Measurements from ENCODE around the gene DCTPP1. TPM values are rescaled to one million over a fixed set of nuclear protein-coding genes. Genes with fewer than 3 reads are reported as not detected.

DCTPP1 gene
- total RNA-seq, 1 experiment from 2014 or later: 125 TPM

GRCh38 chr16:30447512-30448226 is 17.8 kb upstream of the DCTPP1 start:
- ATAC-seq (no peak), DNase-seq (ENCODE audit: low read depth, low spot score) (no peak)
- H3K36me3 ChIP-seq (ENCODE audit: control insufficient read depth in 1 of 2, insufficient read depth in 2 of 2, low read length in 2 of 2): peaks cover 2 to 8% of the 10 kb centered on the region in 2 experiments; a peak in 2 of 4 replicates
- H3K9me3 ChIP-seq (ENCODE audit: control insufficient read depth in 1 of 2, insufficient read depth in 1 of 2, low read depth in 1 of 2, low read length in 2 of 2): no peaks in the 10 kb centered on the region
- H3K9ac ChIP-seq (ENCODE audit: low read length): no peak overlapping the region
- H4K20me1 ChIP-seq (ENCODE audit: insufficient read depth): no peaks in the 10 kb centered on the region
- ChIA-PET POLR2A (interaction anchor here (0.9 kb wide), 1 partner anchor 79 kb away, joined by 3 read pairs; no protein-coding TSS in a partner anchor), CTCF (interaction anchor here (1.5 kb wide), 1 partner anchor 18 kb away, joined by 4 read pairs; the partner anchor contains the start of gene DCTPP1), RAD21 (ENCODE audit: low non-redundant PET in 1 of 2, low total read pairs in 2 of 2, uncharacterized antibody in 2 of 2, unreplicated experiment in 2 of 2) (no interaction called here)
- peaks cover 5 to 20% of the 10 kb centered on the region in 2 experiments for H3K4me1 ChIP-seq (ENCODE audit: control insufficient read depth in 1 of 2, insufficient read depth in 2 of 2, low read length in 2 of 2)
- no peaks in the 10 kb centered on the region for H3K27me3 ChIP-seq (ENCODE audit: insufficient read depth, low read length)
- intact Hi-C loops (cut with micrococcal nuclease): loop anchor here (5.0 kb wide), 2 partner anchors 180 to 475 kb away; partner anchors contain the start of gene FBXL19
- BruUV-seq (replicated peaks): no TSS peak
- H3K9me2 ChIP-seq (ENCODE audit: insufficient read depth): no peaks in the 10 kb centered on the region
- peaks cover 12% of the 10 kb centered on the region; the same call in 1 of the 2 replicates for H3K79me2 ChIP-seq (ENCODE audit: insufficient read depth, low read length)
- no peak overlapping the region for H2AFZ ChIP-seq (ENCODE audit: low read depth, low read length, poor library complexity, severe bottlenecking)
- no peak overlapping the region for H3K4me2 ChIP-seq (ENCODE audit: low read length)
- TF ChIP-seq SP1 (IDR thresholded peaks at IDR 0.05; ENCODE audit: low read depth) (no peak), ZBTB33 (IDR thresholded peaks at IDR 0.05; ENCODE audit: extremely low read depth, insufficient replicate concordance, low read length) (no peak), REST (IDR thresholded peaks at IDR 0.05; ENCODE audit: low read depth) (no peak), ZFX (IDR thresholded peaks at IDR 0.05) (no peak), MAX (IDR thresholded peaks at IDR 0.05) (no peak), TCF7L2 (IDR thresholded peaks at IDR 0.05; ENCODE audit: borderline replicate concordance, extremely low read depth, insufficient read depth, insufficient read length) (no peak), EGR1 (IDR thresholded peaks at IDR 0.05; ENCODE audit: low read depth) (no peak), ATF3 (IDR thresholded peaks at IDR 0.05) (no peak), CBX3 (IDR thresholded peaks at IDR 0.05; ENCODE audit: low read depth) (no peak), ZNF274 (IDR thresholded peaks at IDR 0.05; ENCODE audit: low read depth, low read length) (no peak), RAD21 (IDR thresholded peaks at IDR 0.05; ENCODE audit: low read depth) (no peak), JUND (IDR thresholded peaks at IDR 0.05) (no peak), FOSL1 (IDR thresholded peaks at IDR 0.05; ENCODE audit: low read depth) (no peak), EZH2phosphoT487 (IDR thresholded peaks at IDR 0.05; ENCODE audit: borderline replicate concordance) (no peak), CEBPB (IDR thresholded peaks at IDR 0.05; ENCODE audit: low read depth) (no peak), SRF (IDR thresholded peaks at IDR 0.05; ENCODE audit: low read depth) (no peak)
- no peak overlapping the region for H3K4me3 ChIP-seq (replicated peaks in 1 of 2; ENCODE audit: low read depth in 1 of 2, low read length in 2 of 2)
- no peak overlapping the region for H3K27ac ChIP-seq (ENCODE audit: low read depth, low read length)
